RWPE1 (cell line): Measurements from ENCODE around the gene VAMP1.

Experiments used
- CTCF ChIA-PET: fragments of 350-600 bp; sonication (Branson Sonifier 250); formaldehyde crosslinking; extraction: SDS; loops from one replicate; lab custom pipeline; 2021; lab: Yijun Ruan, JAX
- POLR2A ChIA-PET: fragments of 400-600 bp; formaldehyde crosslinking; extraction: SDS; loops from one replicate; lab custom pipeline; 2020; ENCODE audit warnings: antibody characterized with exemption; ENCODE audit not compliant: low non-redundant PET; lab: Yijun Ruan, JAX
- DNase-seq: peaks from one replicate; pipeline ENCODE4 v3.0.0; 2012; ENCODE audit warnings: low spot score
- H3K27ac ChIP-seq: fragments of 450-650 bp; 2 replicates; pipeline ENCODE4 v1.5.1; 2017
- CTCF ChIP-seq: fragments of 450-650 bp; conservative IDR thresholded peaks from 2 replicates; pipeline ENCODE4 v1.5.1; 2017; ENCODE audit warnings: low read depth, mild to moderate bottlenecking

VAMP1 gene

GRCh38 chr12:6459004-6459337, 11.5 kb downstream of the VAMP1 start:
- no peak overlapping the region for H3K27ac ChIP-seq
- ChIA-PET CTCF (interaction anchor here (1.6 kb wide), 1 partner anchor 35 kb away, joined by 7 read pairs; no protein-coding TSS in a partner anchor), POLR2A (no interaction called here)
- no peak for TF ChIP-seq CTCF
- DNase-seq, result no peak

GRCh38 chr12:6458281-6459003, 12.0 kb downstream of the VAMP1 start:
- no peak for TF ChIP-seq CTCF
- ChIA-PET POLR2A (no interaction called here), CTCF (interaction anchor here (1.6 kb wide), 1 partner anchor 35 kb away, joined by 7 read pairs; no protein-coding TSS in a partner anchor)
- DNase-seq, result no peak
- H3K27ac ChIP-seq, result no peak overlapping the region

- ChIA-PET CTCF (no interaction called here), POLR2A (interaction anchor here (0.7 kb wide), 1 partner anchor 1479 kb away, joined by 3 read pairs; no protein-coding TSS in a partner anchor)
- TF ChIP-seq CTCF, result no peak
- no peak overlapping the region for H3K27ac ChIP-seq
- no peak for DNase-seq
Observed at GRCh38 chr12:6457220-6457945, 13.1 kb downstream of the VAMP1 start.

- peak overlapping the region; percentile 90 for H3K27ac ChIP-seq
- POLR2A ChIA-PET, result no interaction called here
Observed at GRCh38 chr12:6452944-6453630, 17.4 kb downstream of the VAMP1 start.

GRCh38 chr12:6452245-6452943, 18.1 kb downstream of the VAMP1 start:
- no peak for TF ChIP-seq CTCF
- POLR2A ChIA-PET, result interaction anchor here (0.6 kb wide), 1 partner anchor 248 kb away, joined by 6 read pairs; no protein-coding TSS in a partner anchor
- H3K27ac ChIP-seq, result peak overlapping the region; percentile 90
- no peak for DNase-seq
- CTCF ChIA-PET, result interaction anchor here (0.6 to 1.2 kb wide), 3 partner anchors 16 to 85 kb away, joined by 3 to 4 read pairs (median 3); no protein-coding TSS in a partner anchor

More at GRCh38 chr12:6452944-6453630, 17.4 kb downstream of the VAMP1 start:
- TF ChIP-seq CTCF, result no peak
- CTCF ChIA-PET, result interaction anchor here (0.6 to 1.3 kb wide), 3 partner anchors 13 to 29 kb away, joined by 3 read pairs; no protein-coding TSS in a partner anchor
- no peak for DNase-seq
